HCT116 (cell line): Measurements from ENCODE around the gene RNU1-2.
"Not testable (repeated sequence)": the region's sequence is repeated elsewhere in the genome, so short reads cannot be mapped to it uniquely, and the experiment has no call there.

Source experiments
- CBX3 ChIP-seq: IDR thresholded peaks from 2 replicates; pipeline ENCODE4 v1.6.1; 2012; ENCODE audit warnings: low read depth
- CTCF ChIP-seq, 3 experiments: fragments of 200-600 bp in 1 of 3; sonication (generic) in 1 of 3; IDR thresholded peaks in 2 of 3; conservative IDR thresholded peaks in 1 of 3; 2 replicates each; pipeline ENCODE4 v1.5.1; 2012 to 2017; ENCODE audit warnings: low read depth in 2 of 3, low read length in 2 of 3, antibody characterized with exemption in 1 of 3, borderline replicate concordance in 1 of 3, control low read depth in 1 of 3, mild to moderate bottlenecking in 1 of 3, mixed read lengths in 1 of 3, mixed run types in 1 of 3, moderate library complexity in 1 of 3; ENCODE audit not compliant: insufficient read depth in 1 of 3
- ELF1 ChIP-seq: IDR thresholded peaks from 2 replicates; pipeline ENCODE4 v1.6.1; 2012; ENCODE audit warnings: low read depth, borderline replicate concordance
- EZH2 ChIP-seq: fragments of 200-600 bp; sonication (generic); IDR thresholded peaks from 2 replicates; pipeline ENCODE4 v1.6.1; 2017; ENCODE audit warnings: antibody characterized with exemption, mixed run types
- EZH2phosphoT487 ChIP-seq: fragments of 200-600 bp; IDR thresholded peaks from 2 replicates; pipeline ENCODE4 v1.6.1; 2018; ENCODE audit warnings: antibody characterized with exemption, borderline replicate concordance
- POLR2A ChIP-seq: IDR thresholded peaks from 2 replicates; pipeline ENCODE4 v1.7.0; 2011; ENCODE audit warnings: borderline replicate concordance; ENCODE audit not compliant: insufficient read depth, insufficient read length; ENCODE audit errors: extremely low read depth
- POLR2AphosphoS5 ChIP-seq: IDR thresholded peaks from 2 replicates; pipeline ENCODE4 v1.6.1; 2011; ENCODE audit warnings: mild to moderate bottlenecking, low read depth, low read length, moderate library complexity
- REST ChIP-seq: IDR thresholded peaks from 2 replicates; pipeline ENCODE4 v1.6.1; 2012; ENCODE audit warnings: low read depth
- SIN3A ChIP-seq: IDR thresholded peaks from 2 replicates; pipeline ENCODE4 v1.6.1; 2012; ENCODE audit warnings: low read depth
- SP1 ChIP-seq: IDR thresholded peaks from 2 replicates; pipeline ENCODE4 v1.6.1; 2012; ENCODE audit warnings: low read depth
- SRF ChIP-seq: IDR thresholded peaks from 2 replicates; pipeline ENCODE4 v1.6.1; 2012; ENCODE audit warnings: low read depth
- TCF7L2 ChIP-seq: IDR thresholded peaks from 2 replicates; pipeline ENCODE4 v1.7.0; 2011; ENCODE audit warnings: borderline replicate concordance, inconsistent platforms; ENCODE audit not compliant: insufficient read depth, insufficient read length; ENCODE audit errors: extremely low read depth
- YY1 ChIP-seq: IDR thresholded peaks from 2 replicates; pipeline ENCODE4 v1.6.1; 2011; ENCODE audit warnings: low read length, low read depth, moderate library complexity, mild to moderate bottlenecking; ENCODE audit not compliant: insufficient replicate concordance; ENCODE audit errors: extremely low read depth
- ZBTB33 ChIP-seq: IDR thresholded peaks from 2 replicates; pipeline ENCODE4 v1.6.1; 2011; ENCODE audit warnings: mild to moderate bottlenecking, low read length, moderate library complexity; ENCODE audit not compliant: insufficient replicate concordance; ENCODE audit errors: extremely low read depth

GRCh38 chr1:16873076-16873879 lies 22.5 kb upstream of the RNU1-2 start:
- TF ChIP-seq POLR2AphosphoS5; POLR2A; CTCF (IDR thresholded peaks at IDR 0.05 in 2 of 3, conservative IDR thresholded peaks at IDR 0.05 in 1 of 3; ENCODE audit: borderline replicate concordance in 1 of 3, insufficient read depth in 1 of 3, low read depth in 2 of 3, low read length in 2 of 3); SIN3A; EZH2; ELF1; TCF7L2; YY1; CBX3; REST; ZBTB33; EZH2phosphoT487; SRF; SP1: not testable (repeated sequence)
